HPDE6-E6E7 (cell line): ENCODE measurements around the gene KCNQ1.
A peak's percentile ranks its signal among the peaks of the same experiment; 100 is the strongest.

Source experiments
- DNase-seq: peaks from one replicate; pipeline ENCODE4 v3.0.0; 2011; ENCODE audit warnings: missing footprints; ENCODE audit errors: extremely low spot score

KCNQ1 gene

DNA sequence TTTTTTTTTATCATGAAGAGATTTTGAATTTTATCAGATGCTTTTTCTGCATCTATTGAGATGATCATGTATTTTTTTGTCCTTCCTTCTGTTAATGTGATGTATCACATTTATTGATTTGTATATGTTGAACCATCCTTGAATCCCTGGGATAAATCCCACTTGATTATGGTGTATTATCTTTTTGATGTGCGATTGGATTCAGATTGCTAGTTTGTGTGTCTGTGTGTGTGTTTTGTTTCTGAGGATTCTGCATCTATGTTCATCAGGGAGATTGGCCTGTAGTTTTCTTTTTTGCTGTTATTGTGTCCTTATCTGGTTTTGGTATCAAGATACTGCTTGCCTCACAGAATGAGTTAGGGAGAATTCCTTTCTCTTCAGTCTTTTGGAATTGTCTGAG, 202.4 kb downstream of the KCNQ1 start:
- no peak for DNase-seq

DNA sequence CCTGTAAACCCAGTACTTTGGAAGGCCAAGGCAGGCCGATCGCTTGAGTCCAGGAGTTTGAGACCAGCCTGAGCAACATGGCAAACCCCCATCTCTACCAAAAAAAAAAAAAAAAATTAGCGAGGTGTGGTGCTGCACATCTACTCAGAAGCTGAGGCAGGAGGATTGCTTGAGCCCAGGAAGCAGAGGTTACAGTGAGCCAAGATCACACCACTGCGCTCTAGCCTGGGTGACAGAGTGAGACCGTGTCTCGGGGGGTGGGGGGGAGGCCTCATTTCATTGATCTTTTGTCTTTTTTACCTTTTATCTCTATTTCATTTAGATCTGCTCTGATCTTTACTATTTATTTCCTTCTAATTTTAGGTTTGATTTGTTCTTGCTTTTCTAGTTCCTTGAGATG, 203.1 kb downstream of the KCNQ1 start:
- no peak for DNase-seq

DNA sequence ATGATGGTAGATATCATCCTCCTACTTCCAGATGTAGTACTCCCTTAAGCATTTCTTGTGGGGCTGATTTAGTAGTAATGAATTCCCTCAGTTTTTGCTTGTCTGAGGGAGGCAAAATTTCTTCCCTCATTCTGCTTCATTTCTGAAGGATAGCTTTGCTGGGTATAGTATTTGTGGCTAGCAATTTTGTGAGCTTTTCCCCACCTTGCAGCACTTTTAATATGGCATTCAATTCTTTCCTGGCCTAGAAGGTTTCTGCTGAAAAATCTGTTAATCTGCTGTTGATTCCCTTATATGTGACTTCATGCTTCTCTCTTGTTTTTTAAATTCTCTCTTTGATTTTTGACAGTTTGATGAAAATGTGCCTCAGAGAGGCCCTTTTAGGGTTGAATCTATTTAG, 204.6 kb downstream of the KCNQ1 start:
- no peak for DNase-seq

DNA sequence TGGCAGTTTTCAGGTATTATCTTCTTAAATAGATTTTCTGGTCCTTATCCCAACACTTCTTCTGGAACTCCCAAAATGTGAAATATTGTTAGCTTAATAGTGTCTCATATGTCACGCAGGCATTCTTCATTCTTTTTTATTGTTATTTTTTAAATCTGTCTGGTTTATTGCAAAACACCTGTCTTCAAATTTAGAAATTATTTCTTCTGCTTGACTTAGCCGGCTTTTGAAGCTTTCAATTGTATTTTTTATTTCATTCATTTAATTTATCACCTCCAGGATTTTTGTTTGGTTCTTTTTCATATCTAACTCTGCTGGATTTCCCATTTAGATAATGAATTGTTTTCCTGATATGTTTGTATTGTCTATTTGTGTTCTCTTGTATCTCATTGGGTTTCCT, 205.0 kb downstream of the KCNQ1 start:
- DNase-seq, result no peak

DNA sequence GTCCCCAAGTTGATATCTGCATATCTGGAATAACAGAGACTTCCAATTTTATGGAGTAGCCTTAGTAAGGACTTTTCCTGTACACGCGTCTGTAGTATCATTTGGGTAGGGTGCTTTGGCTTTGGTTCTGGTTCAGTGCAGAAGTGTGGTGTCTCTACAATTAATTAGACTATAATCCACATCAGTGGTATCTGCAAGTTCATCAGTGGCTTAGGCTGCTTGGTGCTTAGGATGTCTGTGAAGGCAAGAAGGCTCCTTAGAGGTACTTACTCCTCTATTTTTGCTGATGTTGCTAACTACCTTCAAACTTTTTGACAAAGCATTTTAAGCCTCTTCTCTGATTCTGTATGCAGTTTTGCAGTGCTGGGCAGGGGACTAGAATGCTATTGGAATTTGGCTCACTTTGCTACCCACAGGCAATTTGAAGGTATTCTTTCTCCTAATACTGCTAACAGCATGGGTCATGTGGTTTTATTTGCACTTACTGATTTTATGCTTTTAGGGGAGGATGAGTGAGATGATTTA, 205.6 kb downstream of the KCNQ1 start:
- no peak for DNase-seq

DNA sequence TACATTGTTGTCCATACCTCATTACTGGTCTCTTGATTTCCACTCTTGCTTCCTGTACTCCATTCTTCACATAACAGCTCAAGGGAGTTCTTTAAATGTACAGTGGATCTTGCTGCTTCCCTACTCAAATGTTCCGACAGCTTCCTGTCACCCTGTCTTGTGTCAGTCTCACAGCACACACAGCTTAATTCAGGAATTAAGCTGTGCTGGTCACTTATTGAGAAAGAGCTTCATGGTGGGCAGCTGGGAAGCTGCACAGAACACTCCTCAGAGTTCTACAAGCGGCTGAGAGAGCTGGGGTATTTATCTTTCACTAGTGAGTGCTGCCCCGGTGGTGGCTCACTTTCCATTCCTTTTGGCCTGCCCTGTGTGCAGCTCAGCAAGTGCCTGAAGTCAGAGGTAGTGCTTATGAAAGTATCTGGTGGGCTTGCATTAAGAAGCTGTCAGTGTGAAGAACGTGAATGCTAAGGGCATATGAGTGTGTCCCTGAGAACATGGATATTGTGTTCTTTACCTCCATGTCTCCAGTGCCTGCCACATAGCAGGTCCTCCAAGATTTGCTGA, 206.3 kb downstream of the KCNQ1 start:
- no peak for DNase-seq

DNA sequence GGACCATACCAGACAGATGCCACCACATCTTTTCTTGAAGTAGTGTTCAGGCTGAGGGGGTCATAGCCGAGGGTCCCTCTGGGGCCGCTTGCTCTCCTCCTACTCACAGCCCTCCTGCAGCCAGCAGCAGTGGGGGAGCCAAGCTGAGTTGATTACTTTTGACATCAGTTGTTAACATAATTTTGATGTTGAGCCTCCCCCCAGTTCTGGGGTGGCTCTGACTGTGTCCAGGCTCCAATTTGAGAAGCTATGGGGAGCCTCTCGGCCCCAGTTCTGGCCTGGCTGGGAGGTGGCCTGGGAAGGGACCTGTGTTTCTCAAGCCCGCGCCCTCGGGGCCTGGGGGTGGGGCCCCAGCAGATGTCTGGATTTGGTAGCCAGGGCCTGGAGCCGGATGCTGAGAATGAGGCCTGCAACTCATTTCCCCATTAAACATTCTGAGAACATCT, 207.0 kb downstream of the KCNQ1 start:
- no peak for DNase-seq

DNA sequence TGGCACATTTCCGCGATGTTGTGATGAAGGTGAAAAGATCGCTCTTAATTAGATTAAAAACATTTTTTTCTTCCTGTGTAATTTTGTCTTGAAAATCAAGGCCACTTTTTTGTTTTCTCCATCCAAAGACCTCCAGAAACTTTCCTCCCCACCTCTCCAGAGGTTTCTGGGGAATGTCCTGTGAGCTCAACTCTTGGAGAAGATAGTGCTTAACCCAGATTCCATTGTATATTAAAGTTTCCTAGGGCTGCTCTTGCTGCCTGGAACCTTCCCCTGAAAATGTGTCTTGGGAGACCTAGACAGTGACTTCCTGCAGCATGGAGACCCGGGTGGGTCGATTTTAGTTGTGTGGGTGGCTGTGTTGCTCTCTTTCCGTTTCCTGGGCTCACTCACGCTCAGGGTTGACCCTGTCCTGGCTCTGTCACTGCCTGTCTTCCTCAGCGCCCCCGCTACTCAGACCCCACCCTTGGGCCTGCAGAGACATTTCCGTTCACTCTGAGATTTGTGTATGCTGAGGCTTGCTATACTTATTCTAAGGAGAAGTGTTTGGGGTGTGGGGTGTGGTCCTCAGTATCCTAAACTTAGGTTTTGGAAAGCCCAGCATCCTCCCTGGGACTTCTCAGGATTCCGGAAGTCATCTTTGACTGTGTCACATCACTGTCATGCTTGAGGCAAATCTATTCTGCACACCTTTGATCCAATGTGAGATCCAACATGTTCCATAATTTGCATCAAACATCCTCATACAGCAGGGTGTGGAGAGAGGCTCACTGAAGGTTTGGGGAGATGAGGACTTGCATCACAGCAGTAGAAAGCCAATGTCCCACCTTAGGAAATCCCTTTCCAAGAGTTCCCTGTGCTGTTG, 207.8 kb downstream of the KCNQ1 start:
- no peak for DNase-seq

DNA sequence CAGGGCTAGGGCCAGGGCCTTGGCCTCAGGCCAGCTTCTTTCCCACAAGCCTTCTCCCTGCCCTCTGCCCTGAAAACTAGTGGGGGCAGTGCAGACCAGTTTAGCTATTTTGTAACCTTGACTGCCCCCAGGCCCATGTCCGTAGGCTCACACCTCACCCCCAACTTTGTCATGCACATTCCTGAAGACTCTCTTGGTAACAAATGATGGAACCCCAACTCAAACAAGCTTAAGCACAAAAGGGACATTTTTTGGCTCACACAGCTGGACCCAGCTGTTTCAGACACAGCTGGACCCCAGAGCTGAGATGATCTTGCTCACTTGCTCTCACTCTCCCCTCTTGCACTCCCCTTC, 208.4 kb downstream of the KCNQ1 start:
- DNase-seq, result no peak

DNA sequence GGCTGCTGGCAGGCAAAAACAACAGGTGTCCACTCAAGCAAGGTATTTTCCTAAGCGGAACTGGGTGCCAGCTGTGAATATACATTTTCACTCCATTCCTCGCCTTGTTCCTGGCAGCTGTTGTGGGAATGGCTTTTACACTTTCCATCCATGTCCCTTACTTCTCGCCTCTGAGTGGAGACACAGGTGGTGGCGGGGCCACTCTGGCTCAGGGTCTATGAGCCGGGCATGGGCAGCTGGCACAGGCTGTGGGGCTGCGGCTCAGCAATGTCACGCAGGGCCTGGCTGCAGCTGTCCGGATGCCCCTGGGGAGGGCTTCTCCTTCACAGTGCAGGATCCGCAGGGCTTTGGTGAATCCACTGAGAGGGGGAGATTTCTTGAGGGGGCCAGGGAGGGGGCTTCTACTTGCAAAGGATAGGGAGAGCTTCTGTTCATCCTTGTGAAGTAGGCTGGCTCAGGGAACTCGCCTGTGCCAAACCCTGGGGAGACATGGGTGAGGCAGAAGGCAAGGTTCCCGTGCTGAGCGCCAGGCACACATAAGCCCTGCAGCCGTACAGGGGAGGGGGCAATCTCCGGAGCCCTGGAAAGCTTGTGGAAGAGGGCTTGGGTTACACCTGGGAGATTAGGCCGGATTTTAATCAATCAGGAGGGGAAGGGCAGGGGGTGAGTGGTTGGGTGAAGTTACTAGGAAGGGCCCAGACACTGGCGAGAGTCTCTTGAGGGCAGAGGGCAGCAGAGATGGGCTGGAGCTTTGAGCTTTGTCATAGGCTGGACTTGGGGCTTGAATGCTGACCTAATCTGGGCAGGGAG, 209.3 kb downstream of the KCNQ1 start:
- DNase-seq, result no peak

DNA sequence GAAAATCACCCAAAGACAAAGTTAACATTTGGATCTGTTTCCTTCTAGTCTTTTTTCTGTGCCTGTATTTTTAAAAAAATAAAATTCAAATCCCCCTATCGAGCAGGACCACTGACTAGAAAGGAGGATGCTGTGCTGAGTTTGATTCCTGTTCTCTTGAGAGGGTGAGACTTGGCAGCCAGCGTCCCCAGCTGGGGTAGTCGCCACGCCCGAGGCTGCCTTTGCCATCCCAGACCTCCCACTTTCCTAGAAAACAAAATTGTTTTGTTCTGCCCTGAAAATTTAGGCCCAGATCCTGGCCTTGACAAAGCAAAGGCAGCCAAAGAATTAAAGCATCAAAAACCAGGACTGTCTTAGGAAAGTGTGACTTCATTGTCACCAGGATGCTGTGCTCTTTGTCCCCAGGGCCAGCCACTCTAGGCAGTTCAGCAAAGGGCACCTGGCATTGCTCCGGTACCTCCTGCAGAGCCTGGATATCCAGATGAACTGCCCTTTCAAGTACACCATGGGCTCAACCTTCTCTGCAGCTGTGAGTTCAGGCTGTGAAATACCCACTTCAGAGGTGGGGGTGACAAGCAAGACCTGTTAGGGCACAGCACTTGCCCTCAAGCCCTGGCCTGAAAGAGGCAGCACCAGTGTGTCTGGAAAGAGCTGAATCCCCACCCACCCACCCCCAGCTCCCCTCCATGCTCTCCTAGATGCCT, 210.4 kb downstream of the KCNQ1 start:
- DNase-seq, result no peak

DNA sequence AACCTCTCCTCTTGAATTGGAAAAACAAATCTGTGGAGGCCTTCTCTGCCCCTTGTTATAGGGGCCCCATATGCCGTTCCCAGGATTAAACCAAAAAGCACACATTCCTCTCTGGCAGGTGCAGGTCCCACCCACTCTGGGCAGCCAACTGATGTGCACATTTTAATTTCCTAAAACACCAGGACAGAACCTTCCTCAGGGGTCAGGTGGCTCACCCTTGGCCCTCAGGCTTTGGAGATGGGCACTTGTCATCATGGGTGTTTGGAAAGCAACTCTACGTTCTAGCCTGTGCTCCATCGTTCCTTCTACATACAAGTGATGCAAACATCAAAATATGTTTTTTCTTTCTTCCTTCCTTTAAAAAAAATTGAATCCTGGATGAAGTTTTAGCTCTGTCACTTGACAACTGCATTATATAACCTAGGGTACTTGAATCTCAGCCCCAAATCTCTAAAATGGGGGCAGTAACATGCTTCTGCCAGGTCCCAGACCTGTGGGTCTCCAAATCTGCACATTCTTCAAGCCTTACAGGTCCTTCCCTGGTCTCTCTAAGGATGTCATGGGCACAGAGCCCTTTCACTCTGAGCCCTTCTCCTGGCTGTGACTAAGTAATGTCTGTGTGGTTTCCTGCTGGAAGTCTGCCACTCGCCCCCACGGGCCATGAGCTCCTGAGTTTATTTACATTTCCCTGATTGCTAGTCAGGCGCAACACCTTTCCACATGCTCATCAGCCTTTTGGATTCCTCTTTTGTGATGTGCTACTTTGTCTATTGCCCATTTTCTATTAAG, 211.2 kb downstream of the KCNQ1 start:
- peak; percentile 5 for DNase-seq

DNA sequence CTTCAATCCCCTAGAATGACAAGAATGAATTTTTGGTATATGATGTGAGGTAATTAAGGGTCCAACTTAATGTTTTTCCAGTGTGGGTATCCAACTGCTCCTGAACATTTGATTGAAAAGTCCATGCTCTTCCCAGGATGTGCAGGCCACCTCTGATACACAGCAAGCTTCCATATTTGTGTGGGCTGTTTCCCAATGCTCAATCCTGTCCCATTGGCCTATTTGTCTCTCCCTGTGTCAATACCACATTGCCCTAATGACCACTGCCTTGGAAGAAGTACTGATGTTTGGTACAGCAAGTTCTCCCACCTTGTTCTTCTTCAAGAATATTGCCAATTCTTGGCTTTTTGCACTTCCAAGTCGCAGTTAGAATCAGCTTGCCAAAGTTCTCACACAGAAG, 212.1 kb downstream of the KCNQ1 start:
- DNase-seq, result no peak

DNA sequence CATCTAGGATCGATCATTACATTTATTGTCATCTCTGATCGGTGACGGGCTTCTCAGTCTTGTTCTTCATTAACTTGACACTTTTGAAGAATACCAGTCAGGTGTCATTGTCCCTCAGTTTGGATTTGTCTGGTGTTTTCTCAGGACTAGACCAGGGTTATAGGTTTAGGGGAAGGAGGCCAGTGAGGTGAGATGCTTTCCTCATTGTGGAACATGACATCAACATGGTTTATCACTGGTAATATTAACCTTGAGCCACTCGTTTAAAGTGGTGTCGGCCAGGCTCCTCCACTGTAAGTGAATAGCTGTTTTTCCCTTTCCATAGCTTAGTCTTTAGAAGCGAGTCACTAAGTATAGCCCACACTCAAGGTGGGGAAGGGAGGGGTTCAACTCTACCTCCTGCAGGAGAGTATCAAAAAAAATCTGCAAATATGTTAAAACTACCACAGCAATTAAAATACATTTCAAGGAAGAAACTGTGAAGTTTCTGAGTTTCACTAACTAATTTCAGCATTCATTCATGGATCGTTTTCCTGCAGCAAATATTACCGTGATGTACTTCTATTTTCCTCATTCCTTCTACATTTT, 213.0 kb downstream of the KCNQ1 start:
- DNase-seq, result no peak

DNA sequence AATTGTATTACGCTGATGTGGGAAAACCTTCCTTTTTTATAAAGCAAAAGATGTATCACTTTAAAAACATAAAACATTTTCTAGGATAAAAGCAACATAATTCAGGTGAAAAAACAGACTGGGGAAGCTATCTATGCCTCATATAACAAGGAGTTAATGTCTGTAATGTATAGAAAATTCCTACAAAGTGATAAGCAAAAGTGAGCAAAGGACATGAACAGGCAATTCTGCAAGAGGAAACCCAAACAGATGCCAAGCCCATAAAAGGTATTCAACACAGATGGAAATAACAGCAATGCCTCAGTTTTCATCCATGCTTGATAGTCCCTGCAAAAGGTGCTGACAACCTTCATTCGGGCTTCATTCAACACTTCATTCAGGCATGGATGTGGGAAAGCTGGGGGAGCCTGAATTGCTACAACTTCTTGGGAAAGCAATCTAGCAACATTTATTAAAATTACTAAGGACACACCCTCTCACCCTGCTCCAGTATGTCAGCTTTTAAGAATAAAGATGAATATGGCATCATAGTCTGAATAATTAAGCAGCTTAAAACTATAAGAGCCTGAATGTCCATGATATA, 215.6 kb downstream of the KCNQ1 start:
- no peak for DNase-seq

DNA sequence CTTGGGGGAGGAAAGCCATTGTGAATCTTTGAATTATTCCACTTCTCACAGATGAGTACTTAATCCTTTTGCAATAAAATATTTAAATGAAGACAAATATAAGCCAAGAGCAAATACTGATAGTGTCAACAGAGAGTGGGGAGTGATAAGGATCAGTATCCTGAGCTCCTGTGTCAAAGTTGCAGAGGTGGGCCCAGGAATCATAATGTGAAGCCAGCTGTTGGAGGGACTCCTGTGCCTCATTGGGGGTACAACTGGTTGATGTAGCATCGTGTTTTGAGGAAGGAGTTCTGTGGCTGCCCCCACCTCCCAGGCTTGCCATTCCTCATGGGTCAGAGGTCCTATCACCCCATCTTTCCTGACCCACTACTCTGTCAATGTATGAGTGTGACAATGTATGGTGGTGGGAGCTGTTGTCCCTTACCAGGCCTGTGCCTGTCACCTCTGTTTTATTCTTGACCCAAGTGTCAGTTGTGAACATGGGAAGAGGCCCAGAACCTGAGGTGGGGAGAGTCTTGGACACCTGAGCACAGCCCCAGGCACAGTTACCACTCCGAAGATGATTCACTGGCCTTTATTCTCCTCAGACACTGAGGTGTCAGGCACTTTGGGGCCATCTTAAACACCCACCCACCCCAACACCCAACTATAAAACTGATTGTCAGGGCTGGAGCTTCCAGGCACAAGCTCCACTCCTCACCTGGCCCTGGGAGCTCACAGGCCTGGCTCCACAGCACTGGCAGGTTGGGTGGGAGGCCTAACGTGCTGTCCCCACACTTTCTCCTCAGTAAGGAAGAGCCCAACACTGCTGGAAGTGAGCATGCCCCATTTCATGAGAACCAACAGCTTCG, 216.6 kb downstream of the KCNQ1 start:
- no peak for DNase-seq

DNA sequence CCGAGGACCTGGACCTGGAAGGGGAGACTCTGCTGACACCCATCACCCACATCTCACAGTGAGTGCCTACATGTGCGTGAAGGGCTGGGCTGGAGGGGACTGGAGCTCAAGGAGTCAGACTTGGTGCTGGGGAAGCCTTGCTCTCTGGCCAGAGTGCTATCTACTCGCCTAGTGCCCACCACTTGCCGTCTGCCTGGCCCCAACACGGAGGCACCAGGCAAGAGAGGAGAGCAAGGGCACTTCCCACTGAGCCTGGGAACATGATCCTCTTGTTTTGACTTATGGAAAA, 217.2 kb downstream of the KCNQ1 start:
- no peak for DNase-seq

DNA sequence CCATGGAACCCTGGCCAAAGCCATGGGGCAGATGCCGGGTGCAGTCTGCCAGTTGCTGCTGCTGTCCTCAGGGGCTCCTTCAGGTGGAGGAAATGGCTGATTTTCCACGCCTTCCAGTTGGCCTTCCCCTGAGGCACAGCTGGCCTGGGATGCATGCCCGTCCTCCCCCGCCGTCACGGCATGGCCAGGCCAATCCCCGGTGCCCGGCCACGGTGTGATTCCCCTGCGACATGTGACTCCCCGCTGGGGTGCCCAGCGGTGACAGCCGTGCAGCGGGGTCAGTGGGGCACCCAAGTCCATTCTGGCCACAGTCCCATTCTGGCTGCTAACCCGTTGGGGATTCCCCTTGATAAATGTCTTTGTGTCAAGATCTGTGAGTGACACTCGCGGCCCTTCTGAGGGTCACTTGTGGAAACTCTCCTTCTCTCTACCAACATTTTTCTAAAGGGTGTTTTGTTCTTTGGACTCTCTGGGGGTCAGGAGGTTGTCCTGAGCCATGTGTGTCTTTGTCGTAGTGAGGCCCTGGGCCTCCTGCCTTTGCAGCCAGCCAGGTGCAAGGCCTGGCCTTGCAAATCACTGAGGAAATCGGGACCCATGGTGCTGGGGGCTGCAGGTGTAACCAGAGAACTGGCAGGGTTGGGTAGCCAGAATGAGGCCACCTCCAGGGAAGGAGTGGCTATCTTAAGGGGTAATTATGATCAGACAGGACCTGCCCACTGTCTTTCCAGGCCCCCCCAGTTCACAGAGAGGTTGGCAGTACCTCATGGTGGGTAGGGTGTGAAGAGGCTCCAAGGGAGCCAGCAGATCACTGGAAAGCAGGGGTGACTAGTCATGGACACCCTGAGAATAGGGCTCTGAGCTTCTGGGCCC, 217.9 kb downstream of the KCNQ1 start:
- no peak for DNase-seq

DNA sequence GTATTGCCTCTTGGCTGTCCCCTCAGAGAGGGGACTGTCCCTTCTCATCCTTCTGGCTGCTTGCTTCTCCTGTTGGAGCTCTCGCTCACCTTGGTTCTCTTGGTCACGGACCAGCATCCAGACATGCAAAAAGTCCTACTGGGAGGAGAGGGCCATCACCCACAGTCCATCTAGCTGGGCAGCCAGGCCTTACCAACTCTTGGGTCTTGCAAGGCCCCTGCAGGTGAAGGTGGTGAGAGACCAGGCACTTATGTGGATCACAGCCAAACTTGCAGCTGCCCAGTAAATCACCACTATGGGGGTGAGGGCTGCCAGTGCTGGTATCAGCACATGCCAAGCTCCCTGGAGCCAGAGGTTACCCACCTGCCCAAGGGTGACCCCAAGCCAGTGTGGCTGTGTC, 218.7 kb downstream of the KCNQ1 start:
- no peak for DNase-seq
